Measurements from ENCODE around the gene CNN1.

The CNN1 gene

GRCh38 chr19:11499220-11499726 lies 39.4 kb upstream of the CNN1 start:
- no peak for DNase-seq (ENCODE audit: low read depth)
- no peak overlapping the region for H3K4me3 ChIP-seq (ENCODE audit: low read length)
- TF ChIP-seq CTCF (conservative IDR thresholded peaks at IDR 0.05; ENCODE audit: low read depth, low read length) = no peak

- no peak overlapping the region for H3K4me3 ChIP-seq (ENCODE audit: low read length)
- no peak for TF ChIP-seq CTCF (conservative IDR thresholded peaks at IDR 0.05; ENCODE audit: low read depth, low read length)
Measured at GRCh38 chr19:11499890-11500420, 38.7 kb upstream of the CNN1 start.

DNA sequence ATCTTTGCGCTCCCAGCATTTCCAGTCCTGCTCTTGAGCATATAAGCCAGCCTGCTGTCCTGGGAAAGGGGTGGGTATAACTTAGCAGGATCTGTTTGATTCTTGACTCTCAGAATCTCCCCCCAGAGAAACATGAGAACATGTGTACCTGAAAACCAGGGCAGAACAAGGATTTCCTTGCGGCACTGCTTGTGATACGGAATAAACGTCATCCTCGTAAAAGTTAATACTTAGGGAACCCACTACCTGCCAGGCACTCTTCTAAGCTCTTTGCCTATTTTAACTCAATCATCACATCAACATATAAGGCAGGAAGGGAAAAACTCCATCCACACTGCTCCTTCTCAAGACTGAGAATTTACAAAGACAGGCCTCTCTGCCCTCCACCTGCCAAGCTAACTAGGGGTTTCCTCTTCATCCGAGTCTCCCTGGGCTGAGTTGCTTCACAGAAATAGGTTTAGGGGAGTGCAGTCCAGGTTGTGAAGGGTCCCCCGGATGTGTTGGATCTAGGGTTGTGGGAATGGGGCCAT lies 34.1 kb upstream of the CNN1 start:
- DNase-seq (ENCODE audit: low read depth) = no peak
- peak overlapping the region; percentile 67 for H3K4me3 ChIP-seq (ENCODE audit: low read length)
- no peak for TF ChIP-seq CTCF (conservative IDR thresholded peaks at IDR 0.05; ENCODE audit: low read depth, low read length)

More at GRCh38 chr19:11499890-11500420, 38.7 kb upstream of the CNN1 start:
- no peak for DNase-seq (ENCODE audit: low read depth)

GRCh38 chr19:11505032-11505503 lies 33.6 kb upstream of the CNN1 start:
- TF ChIP-seq CTCF (conservative IDR thresholded peaks at IDR 0.05; ENCODE audit: low read depth, low read length) = no peak
- peak; percentile 71 for DNase-seq (ENCODE audit: low read depth)

DNA sequence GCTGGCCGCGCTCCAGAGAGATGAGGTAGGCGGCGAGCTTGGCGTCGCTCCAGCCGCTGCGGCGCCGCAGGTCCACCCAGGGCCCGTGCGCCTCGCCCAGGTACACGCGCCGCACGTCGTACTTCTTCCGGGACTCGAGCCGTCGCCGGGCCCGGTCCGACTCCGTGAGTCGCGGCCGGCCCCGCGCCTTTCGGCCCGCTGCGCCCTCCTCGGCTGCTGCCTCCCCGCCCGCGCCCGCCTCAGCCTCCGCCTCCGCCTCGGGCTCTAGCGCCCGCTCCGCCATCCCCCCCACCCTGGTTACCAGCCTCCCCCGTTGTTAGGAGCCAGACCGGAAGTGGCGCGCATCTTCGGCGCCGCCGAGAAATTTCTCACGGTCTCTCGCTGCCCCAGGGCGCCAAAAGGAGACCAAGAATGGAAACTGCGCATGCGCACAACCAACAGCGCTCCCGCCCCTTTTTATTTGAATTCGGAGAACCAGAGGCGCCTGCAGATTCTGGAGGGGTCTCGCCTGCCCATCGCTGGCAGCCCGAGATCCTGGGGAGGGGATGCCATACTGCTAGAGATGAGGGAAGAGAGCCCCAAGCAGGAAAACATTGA lies 33.0 kb upstream of the CNN1 start, which contains the start of gene ZNF653:
TSS of gene ZNF653 (minus strand) at position 336 of the 597 bp plus-strand sequence. CDS start at position 283, 53 bp downstream.
- no peak for TF ChIP-seq CTCF (conservative IDR thresholded peaks at IDR 0.05; ENCODE audit: low read depth, low read length)
- DNase-seq (ENCODE audit: low read depth) = peak; percentile 68
- peak within 1 kb of the TSS; percentile 67 for H3K4me3 ChIP-seq (ENCODE audit: low read length)

More at GRCh38 chr19:11505032-11505503, 33.6 kb upstream of the CNN1 start:
- peak overlapping the region; percentile 67 for H3K4me3 ChIP-seq (ENCODE audit: low read length)

- peak overlapping the region; percentile 67 for H3K4me3 ChIP-seq (ENCODE audit: low read length)
- TF ChIP-seq CTCF (conservative IDR thresholded peaks at IDR 0.05; ENCODE audit: low read depth, low read length) = no peak
- no peak for DNase-seq (ENCODE audit: low read depth)
Measured at GRCh38 chr19:11506101-11506555, 32.5 kb upstream of the CNN1 start.

Measured in retinal pigment epithelial cell (primary cell).